HepG2 (cell line): ENCODE measurements around the gene ANKHD1. TPM values are rescaled to one million over a fixed set of nuclear protein-coding genes. Genes with fewer than 3 reads are reported as not detected.

Experiments used
- ATM ChIP-seq: fragments of 450-650 bp; IDR thresholded peaks from 2 replicates; pipeline ENCODE4 v1.7.1; 2017; ENCODE audit warnings: mild to moderate bottlenecking, borderline replicate concordance
- CREB3 ChIP-seq: sonication (generic); formaldehyde crosslinking; IDR thresholded peaks from 2 replicates; pipeline ENCODE4 v1.5.0; 2020; ENCODE audit warnings: missing genetic modification reagents
- DPF2 ChIP-seq: sonication (generic); formaldehyde crosslinking; IDR thresholded peaks from 2 replicates; pipeline ENCODE4 v1.4.0; 2020; ENCODE audit warnings: mild to moderate bottlenecking, low read depth, missing genetic modification reagents, borderline replicate concordance
- HDAC1 ChIP-seq: sonication (generic); formaldehyde crosslinking; IDR thresholded peaks from 2 replicates; pipeline ENCODE4 v1.5.1; 2020; ENCODE audit warnings: mild to moderate bottlenecking, missing genetic modification reagents
- HINFP ChIP-seq: sonication (generic); formaldehyde crosslinking; IDR thresholded peaks from 2 replicates; pipeline ENCODE4 v1.4.0; 2020; ENCODE audit warnings: low read depth, mild to moderate bottlenecking, missing genetic modification reagents
- HNF4G ChIP-seq, 2 experiments: sonication (generic) in 1 of 2; formaldehyde crosslinking in 1 of 2; IDR thresholded peaks; 2 replicates each; pipeline versions ENCODE4 v1.4.0 to v1.6.1; 2011 to 2020; ENCODE audit warnings: borderline replicate concordance in 2 of 2, low read depth in 2 of 2, mild to moderate bottlenecking in 2 of 2, low read length in 1 of 2, missing genetic modification reagents in 1 of 2, moderate library complexity in 1 of 2
- LBX2 ChIP-seq: sonication (generic); formaldehyde crosslinking; IDR thresholded peaks from 2 replicates; pipeline ENCODE4 v1.5.0; 2020; ENCODE audit warnings: missing genetic modification reagents, mild to moderate bottlenecking, borderline replicate concordance
- NFE2L2 ChIP-seq: fragments of 150-350 bp; IDR thresholded peaks from 2 replicates; pipeline ENCODE4 v1.6.1; 2014; ENCODE audit warnings: low read length
- POGK ChIP-seq: sonication (generic); formaldehyde crosslinking; conservative IDR thresholded peaks from 2 replicates; pipeline ENCODE4 v1.8.0; 2022; ENCODE audit warnings: mild to moderate bottlenecking, moderate library complexity, missing genetic modification reagents
- PRDM15 ChIP-seq: sonication (generic); formaldehyde crosslinking; IDR thresholded peaks from 2 replicates; pipeline ENCODE4 v1.4.0; 2020; ENCODE audit warnings: missing genetic modification reagents
- REXO4 ChIP-seq: sonication (generic); formaldehyde crosslinking; IDR thresholded peaks from 2 replicates; pipeline ENCODE4 v1.8.0; 2022; ENCODE audit warnings: missing genetic modification reagents, mild to moderate bottlenecking, borderline replicate concordance
- THAP11 ChIP-seq: IDR thresholded peaks from 2 replicates; pipeline ENCODE4 v1.6.1; 2016; ENCODE audit warnings: missing biosample characterization, missing genetic modification reagents
- ZFAT ChIP-seq: sonication (generic); formaldehyde crosslinking; conservative IDR thresholded peaks from 2 replicates; pipeline ENCODE4 v1.8.1; 2023; ENCODE audit warnings: missing genetic modification reagents, inconsistent platforms
- ZFP36L1 ChIP-seq: sonication (generic); formaldehyde crosslinking; IDR thresholded peaks from 2 replicates; pipeline ENCODE4 v1.8.0; 2022; ENCODE audit warnings: mild to moderate bottlenecking, missing genetic modification reagents, moderate library complexity
- ZNF17 ChIP-seq: sonication (generic); formaldehyde crosslinking; IDR thresholded peaks from 2 replicates; pipeline ENCODE4 v1.5.0; 2020; ENCODE audit warnings: mild to moderate bottlenecking, missing genetic modification reagents
- ZNF75D ChIP-seq: sonication (generic); formaldehyde crosslinking; IDR thresholded peaks from 2 replicates; pipeline ENCODE4 v1.8.1; 2023; ENCODE audit warnings: missing genetic modification reagents, mild to moderate bottlenecking, borderline replicate concordance
- ZNF816 ChIP-seq: sonication (generic); formaldehyde crosslinking; IDR thresholded peaks from 2 replicates; pipeline ENCODE4 v1.8.0; 2022; ENCODE audit warnings: missing genetic modification reagents, mild to moderate bottlenecking, borderline replicate concordance
- ZNF883 ChIP-seq: sonication (generic); formaldehyde crosslinking; IDR thresholded peaks from 2 replicates; pipeline ENCODE4 v1.5.1; 2020; ENCODE audit warnings: mild to moderate bottlenecking, missing genetic modification reagents; ENCODE audit errors: not compliant biosample characterization
- ZSCAN22 ChIP-seq: sonication (generic); formaldehyde crosslinking; IDR thresholded peaks from 2 replicates; pipeline ENCODE4 v1.4.0; 2020; ENCODE audit warnings: mild to moderate bottlenecking, missing genetic modification reagents
- polyA plus RNA-seq, 8 experiments: library from polyadenylated mRNA; depleted of rRNA in 3 of 8; stranded (reverse) in 7 of 8; unstranded in 1 of 8; fragments of >200 nt; fragmentation: Illumina TruSeq in 4 of 8; extraction: Trizol in 4 of 8; gene quantifications; 2 replicates each; pipeline versions ENCODE4 v1.2.1 to v1.2.3, GENCODE V29; 2011 to 2016; ENCODE audit warnings: low read depth in 4 of 8, missing spikeins in 1 of 8, mixed read lengths in 1 of 8; ENCODE audit not compliant: insufficient read depth in 1 of 8
- total RNA-seq, 5 experiments: library from RNA; depleted of rRNA; stranded (reverse); fragments of >200 nt; fragmentation: Illumina TruSeq; extraction: Trizol; gene quantifications; 2 replicates each; pipeline ENCODE4 v1.2.3, GENCODE V29; 2016; ENCODE audit warnings: low read depth in 1 of 5

ANKHD1 gene
- total and polyA plus RNA-seq, 2 of the 13 experiments (the other 11 are each of a cell fraction or from before 2014, with no cell fraction given): 69.9 to 82.0 TPM

GRCh38 chr5:140546851-140547507, 145.3 kb downstream of the ANKHD1 start (continued):
- no peak for TF ChIP-seq POGK (CRISPR knock-in tag)
- TF ChIP-seq THAP11 (CRISPR knock-in tag): no peak
- TF ChIP-seq ZNF816 (CRISPR knock-in tag): no peak
- 0 out of 2 replicates have a peak, but pooled peaks have one; percentile 10 for TF ChIP-seq LBX2 (CRISPR knock-in tag)
- TF ChIP-seq HINFP (CRISPR knock-in tag): 0 out of 2 replicates have a peak, but pooled peaks have one; percentile 9
- no peak for TF ChIP-seq NFE2L2
- TF ChIP-seq HDAC1 (CRISPR knock-in tag): no peak; the same call in 1 of the 2 replicates
- no peak for TF ChIP-seq ZSCAN22
- TF ChIP-seq PRDM15: no peak
- TF ChIP-seq ZFAT (CRISPR knock-in tag): no peak
- no peak for TF ChIP-seq ATM
- TF ChIP-seq REXO4: no peak
- TF ChIP-seq ZNF75D (CRISPR knock-in tag): no peak
- TF ChIP-seq ZFP36L1 (CRISPR knock-in tag): 0 out of 2 replicates have a peak, but pooled peaks have one; percentile 22
- TF ChIP-seq DPF2: 0 out of 2 replicates have a peak, but pooled peaks have one; percentile 28
- TF ChIP-seq ZNF883 (CRISPR knock-in tag): no peak
- no peak for TF ChIP-seq CREB3
- no peak for TF ChIP-seq ZNF17
- peak; percentile 39 for TF ChIP-seq HNF4G (IDR thresholded peaks at IDR 0.05; ENCODE audit: borderline replicate concordance, low read depth, low read length)
- TF ChIP-seq HNF4G (CRISPR knock-in tag; IDR thresholded peaks at IDR 0.05; ENCODE audit: borderline replicate concordance, low read depth): no peak; the same call in 1 of the 2 replicates
